HL-60 (cell line): ENCODE data around the gene NOX5.

ENCODE experiments used
- DNase-seq, 2 experiments: peaks; one replicate each; pipeline ENCODE4 v3.0.0-alpha.2; 2010 to 2020; ENCODE audit warnings: low read depth in 1 of 2, low spot score in 1 of 2
- H3K27ac ChIP-seq: fragments of 250-450 bp; sonication (Bioruptor Pico); replicated peaks from 2 replicates; pipeline ENCODE4 v1.5.1; 2020; ENCODE audit warnings: mild to moderate bottlenecking, moderate library complexity
- H3K27me3 ChIP-seq: fragments of 250-450 bp; sonication (Bioruptor Pico); 2 replicates; pipeline ENCODE4 v1.5.1; 2021; ENCODE audit warnings: mild to moderate bottlenecking, moderate library complexity; ENCODE audit not compliant: insufficient read depth, poor library complexity, severe bottlenecking
- H3K4me3 ChIP-seq: replicated peaks from 2 replicates; pipeline ENCODE4 v1.5.1; 2011; ENCODE audit warnings: mild to moderate bottlenecking, control low read depth, low read length; ENCODE audit not compliant: insufficient read depth
- CTCF ChIP-seq: IDR thresholded peaks from one replicate; pipeline ENCODE4 v1.5.1; 2011; ENCODE audit warnings: low read length, control low read depth, inconsistent platforms; ENCODE audit not compliant: insufficient read depth
- GABPA ChIP-seq: IDR thresholded peaks from 2 replicates; pipeline ENCODE4 v1.6.1; 2012; ENCODE audit warnings: low read depth
- POLR2AphosphoS5 ChIP-seq: IDR thresholded peaks from 2 replicates; pipeline ENCODE4 v1.6.1; 2012; ENCODE audit warnings: low read depth
- REST ChIP-seq: IDR thresholded peaks from 2 replicates; pipeline ENCODE4 v1.6.1; 2012; ENCODE audit warnings: low read depth; ENCODE audit not compliant: insufficient replicate concordance
- SPI1 ChIP-seq: IDR thresholded peaks from 2 replicates; pipeline ENCODE4 v1.6.1; 2012; ENCODE audit warnings: low read depth, mild to moderate bottlenecking, borderline replicate concordance

The NOX5 gene

GRCh38 chr15:69070396-69070795, 55.9 kb downstream of the NOX5 start:
- no peak for TF ChIP-seq CTCF
- TF ChIP-seq SPI1 = no peak
- no peak for TF ChIP-seq POLR2AphosphoS5
- no peak for TF ChIP-seq REST
- no peak for TF ChIP-seq GABPA
- Histone ChIP-seq H3K27me3 (peaks cover 3% of the 10 kb centered on the region), H3K4me3 (no peak overlapping the region), H3K27ac (no peak overlapping the region)
- DNase-seq = no peak

GRCh38 chr15:69071260-69071659, 56.8 kb downstream of the NOX5 start:
- no peak overlapping the region for H3K4me3 ChIP-seq
- H3K27ac ChIP-seq = no peak overlapping the region
- peaks cover 3% of the 10 kb centered on the region for H3K27me3 ChIP-seq
- TF ChIP-seq GABPA (no peak), SPI1 (no peak), POLR2AphosphoS5 (no peak), REST (no peak), CTCF (no peak)
- no peak for DNase-seq

- TF ChIP-seq SPI1 = no peak
- TF ChIP-seq POLR2AphosphoS5 = no peak
- no peak for TF ChIP-seq REST
- no peak for TF ChIP-seq CTCF
- no peak for TF ChIP-seq GABPA
- no peak overlapping the region for H3K27ac ChIP-seq
- H3K4me3 ChIP-seq = no peak overlapping the region
- no peak for DNase-seq
- peaks cover 3% of the 10 kb centered on the region for H3K27me3 ChIP-seq
Measured at GRCh38 chr15:69072906-69073305, 58.4 kb downstream of the NOX5 start.
